Right renal pelvis (tissue), 4 donors: ENCODE results near the gene ZNF722. TPM values are rescaled to one million over a fixed set of nuclear protein-coding genes. Genes with fewer than 3 reads are reported as not detected.
"Not testable (repeated sequence)": the region's sequence is repeated elsewhere in the genome, so short reads cannot be mapped to it uniquely, and the experiment has no call there.

Experiments used
- DNase-seq, 4 donors: peaks; one replicate each; pipeline ENCODE4 v3.0.0-alpha.2; 2013; ENCODE audit warnings: low read depth in 4 of 4, low spot score in 3 of 4, missing footprints in 1 of 4
- polyA plus RNA-seq, 4 donors: library from polyadenylated mRNA; unstranded; fragments of 120-200 nt; gene quantifications; one replicate each; pipeline ENCODE4 v1.2.1, GENCODE V29; 2013; ENCODE audit not compliant: insufficient read length in 4 of 4

Gene ZNF722
- polyA plus RNA-seq, result under 1 TPM in 1 of 4 donors, not detected in 3; 0.06 TPM

GRCh38 chr7:63998549-63998948 lies at the start of gene ZNF722:
Gene ZNF722 (plus strand): TSS chr7:63998849. CDS start chr7:63998962, 113 bp downstream.
- no peak for DNase-seq

GRCh38 chr7:63953181-63953580 lies 45.5 kb upstream of the ZNF722 start:
- no peak for DNase-seq

- DNase-seq, result no peak
Measured at GRCh38 chr7:63968629-63969028, 30.0 kb upstream of the ZNF722 start.

- DNase-seq, result not testable (repeated sequence)
Measured at GRCh38 chr7:64015496-64015895, 16.8 kb downstream of the ZNF722 start.

- no peak for DNase-seq
Measured at GRCh38 chr7:64035388-64035787, 36.7 kb downstream of the ZNF722 start.

- no peak for DNase-seq
Measured at GRCh38 chr7:64037095-64037494, 38.4 kb downstream of the ZNF722 start.

- DNase-seq, result no peak
Measured at GRCh38 chr7:64045301-64046040, 46.8 kb downstream of the ZNF722 start, which contains the start of gene ZNF727. Gene ZNF727 (plus strand): TSS chr7:64045434. CDS start chr7:64045622, 188 bp downstream.

GRCh38 chr7:64046041-64046389 lies 47.4 kb downstream of the ZNF722 start:
- no peak for DNase-seq

Other genes starting within 250 kb of the ZNF722 start
- gene ZNF727, start 46.6 kb downstream of the ZNF722 start, polyA plus RNA-seq, result under 1 TPM in 1 of 4 donors, not detected in 3; 0.58 TPM
- gene ZNF735, start 208.4 kb downstream of the ZNF722 start, polyA plus RNA-seq, result not detected
- not detected for gene ZNF679, start 229.6 kb downstream of the ZNF722 start, polyA plus RNA-seq